GM18951 (cell line): ENCODE results near the gene ATP6V0D1.

Experiments used
- POLR2A ChIP-seq: IDR thresholded peaks from 4 replicates; pipeline ENCODE4 v1.6.1; 2011; ENCODE audit warnings: mild to moderate bottlenecking; ENCODE audit not compliant: insufficient read length, insufficient read depth; ENCODE audit errors: extremely low read depth
- in situ Hi-C: fragments of 300-500 bp; cut with MboI; formaldehyde crosslinking; loops from one replicate; pipeline ENCODE4 v1.12.0; 2022; ENCODE audit warnings: low sequenced_read_pairs, mixed read lengths, inconsistent platforms; ENCODE audit not compliant: unreplicated experiment

The ATP6V0D1 gene

GRCh38 chr16:67393788-67394154, 87.2 kb downstream of the ATP6V0D1 start:
- in situ Hi-C loops, result no loop called here
- no peak for TF ChIP-seq POLR2A

GRCh38 chr16:67393111-67393787, 87.7 kb downstream of the ATP6V0D1 start, which contains the start of gene TPPP3:
TSS of gene TPPP3 (minus strand) at chr16:67393498. CDS start at chr16:67391111, 2,387 bp downstream.
- in situ Hi-C loops, result no loop called here
- TF ChIP-seq POLR2A, result no peak

GRCh38 chr16:67392301-67393059, 88.5 kb downstream of the ATP6V0D1 start:
- in situ Hi-C loops, result no loop called here
- no peak for TF ChIP-seq POLR2A

- in situ Hi-C loops, result no loop called here
- TF ChIP-seq POLR2A, result no peak
Observed at GRCh38 chr16:67391424-67392300, 89.3 kb downstream of the ATP6V0D1 start.

GRCh38 chr16:67390816-67391423, 90.0 kb downstream of the ATP6V0D1 start:
- in situ Hi-C loops, result no loop called here
- no peak for TF ChIP-seq POLR2A

GRCh38 chr16:67389911-67390815, 90.8 kb downstream of the ATP6V0D1 start:
- TF ChIP-seq POLR2A, result no peak
- in situ Hi-C loops, result no loop called here

- TF ChIP-seq POLR2A, result no peak
- in situ Hi-C loops, result no loop called here
Observed at GRCh38 chr16:67388591-67388990, 92.4 kb downstream of the ATP6V0D1 start.

- in situ Hi-C loops, result no loop called here
- no peak for TF ChIP-seq POLR2A
Observed at GRCh38 chr16:67388191-67388590, 92.8 kb downstream of the ATP6V0D1 start.
